Ectodermal cell (in vitro differentiated cells): ENCODE data around the gene AATF.
A peak's percentile ranks its signal among the peaks of the same experiment; 100 is the strongest.

ENCODE experiments used
- H3K27ac ChIP-seq: 2 replicates; pipeline ENCODE4 v1.7.0; 2013; ENCODE audit warnings: mild to moderate bottlenecking, low read depth, low read length; ENCODE audit not compliant: insufficient read depth, poor library complexity, severe bottlenecking
- H3K27me3 ChIP-seq: 2 replicates; pipeline ENCODE4 v1.7.0; 2013; ENCODE audit warnings: mild to moderate bottlenecking, low read length; ENCODE audit not compliant: insufficient read depth, control insufficient read depth, poor library complexity, severe bottlenecking
- H3K36me3 ChIP-seq: one replicate; pipeline ENCODE4 v1.7.0; 2013; ENCODE audit warnings: low read length; ENCODE audit not compliant: control insufficient read depth, insufficient read depth
- H3K4me1 ChIP-seq: one replicate; pipeline ENCODE4 v1.7.0; 2013; ENCODE audit warnings: low read length; ENCODE audit not compliant: control insufficient read depth, insufficient read depth
- H3K4me3 ChIP-seq: 2 replicates; pipeline ENCODE4 v1.7.0; 2013; ENCODE audit warnings: low read depth, low read length, control low read depth; ENCODE audit not compliant: insufficient read depth
- H3K9me3 ChIP-seq: 2 replicates; pipeline ENCODE4 v1.7.0; 2013; ENCODE audit warnings: mild to moderate bottlenecking, low read length, moderate library complexity; ENCODE audit not compliant: control insufficient read depth
- WGBS, 2 experiments: methylation state at CpG; one replicate each; pipeline ENCODE4 v1.1.7; 2013; ENCODE audit warnings: missing lambda C conversion rate in 2 of 2; 5-methylcytosine and 5-hydroxymethylcytosine counted together

Gene AATF

DNA sequence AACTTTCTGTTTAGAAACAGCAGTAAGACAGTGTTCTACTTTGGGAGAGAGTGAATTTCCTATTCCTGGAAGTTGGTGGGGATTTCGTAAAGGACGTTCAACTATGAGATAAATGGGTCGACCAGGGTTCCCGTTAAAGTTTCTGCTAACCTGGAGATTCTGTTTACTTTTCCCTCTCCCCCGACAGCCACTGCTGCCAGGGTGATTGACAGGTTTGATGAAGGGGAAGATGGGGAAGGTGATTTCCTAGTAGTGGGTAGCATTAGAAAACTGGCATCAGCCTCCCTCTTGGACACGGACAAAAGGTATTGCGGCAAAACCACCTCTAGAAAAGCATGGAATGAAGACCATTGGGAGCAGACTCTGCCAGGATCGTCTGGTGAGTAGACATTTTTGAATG lies 1.3 kb downstream of the AATF start:
- H3K9me3 ChIP-seq, result no peaks in the 10 kb centered on the region
- H3K27ac ChIP-seq, result no peak overlapping the region
- peak overlapping the region; percentile 69 for H3K4me3 ChIP-seq
- H3K4me1 ChIP-seq, result peaks cover 10% of the 10 kb centered on the region
- H3K27me3 ChIP-seq, result peaks cover 36% of the 10 kb centered on the region
- peaks cover 9% of the 10 kb centered on the region for H3K36me3 ChIP-seq
- 66 to 73% methylated on average over 7 to 8 of the region's 8 CpGs for WGBS, 2 experiments

- no peaks in the 10 kb centered on the region for H3K9me3 ChIP-seq
- no peak overlapping the region for H3K4me3 ChIP-seq
- H3K36me3 ChIP-seq, result peaks cover 11% of the 10 kb centered on the region
- H3K27ac ChIP-seq, result no peak overlapping the region
- peaks cover 24% of the 10 kb centered on the region for H3K27me3 ChIP-seq
- 93 to 97% methylated on average over 3 to 5 of the region's 5 CpGs for WGBS, 2 experiments
- H3K4me1 ChIP-seq, result peaks cover 10% of the 10 kb centered on the region
Measured at GRCh38 chr17:36951084-36951789, 2.5 kb downstream of the AATF start.

GRCh38 chr17:36971508-36971907 lies 22.8 kb downstream of the AATF start:
- no peaks in the 10 kb centered on the region for H3K9me3 ChIP-seq
- no peaks in the 10 kb centered on the region for H3K27me3 ChIP-seq
- peaks cover 10% of the 10 kb centered on the region for H3K36me3 ChIP-seq
- 89 to 91% methylated on average over 4 of the region's 4 CpGs for WGBS, 2 experiments
- H3K27ac ChIP-seq, result no peak overlapping the region
- no peak overlapping the region for H3K4me3 ChIP-seq
- no peaks in the 10 kb centered on the region for H3K4me1 ChIP-seq

- Histone ChIP-seq H3K36me3 (peaks cover 10% of the 10 kb centered on the region), H3K27me3 (no peaks in the 10 kb centered on the region), H3K27ac (no peak overlapping the region), H3K4me3 (no peak overlapping the region), H3K4me1 (no peaks in the 10 kb centered on the region), H3K9me3 (no peaks in the 10 kb centered on the region)
Measured at GRCh38 chr17:36972186-36972700, 23.5 kb downstream of the AATF start.

DNA sequence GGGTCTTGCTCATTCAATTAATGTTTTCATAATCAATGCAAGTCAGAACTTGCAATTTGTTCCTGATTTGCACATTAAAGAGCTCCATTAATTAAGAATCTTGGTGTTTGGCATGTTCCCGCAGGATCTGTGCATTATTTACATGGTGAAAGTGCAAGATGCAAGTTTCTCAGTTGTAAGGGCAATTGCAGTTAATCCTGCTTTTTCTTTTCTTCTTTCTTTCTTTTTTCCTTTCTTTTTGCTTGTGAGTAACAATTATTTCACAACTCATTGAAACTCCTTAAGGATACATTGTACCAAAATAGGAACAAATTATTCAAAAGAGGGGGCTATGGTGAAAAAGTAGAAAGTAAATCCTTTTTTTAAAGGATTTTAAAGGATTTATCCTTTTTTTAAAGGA lies 24.2 kb downstream of the AATF start:
- 85 to 88% methylated on average over 1 of the region's 1 CpG for WGBS, 2 experiments

GRCh38 chr17:36975922-36976515 lies 27.3 kb downstream of the AATF start:
- Histone ChIP-seq H3K27ac (no peak overlapping the region), H3K36me3 (no peaks in the 10 kb centered on the region), H3K9me3 (no peaks in the 10 kb centered on the region), H3K4me1 (no peaks in the 10 kb centered on the region), H3K27me3 (no peaks in the 10 kb centered on the region), H3K4me3 (no peak overlapping the region)
- 83 to 95% methylated on average over 1 of the region's 1 CpG for WGBS, 2 experiments

More for the DNA sequence above, 24.2 kb downstream of the AATF start:
- Histone ChIP-seq H3K36me3 (peaks cover 10% of the 10 kb centered on the region), H3K9me3 (no peaks in the 10 kb centered on the region), H3K27me3 (no peaks in the 10 kb centered on the region), H3K4me1 (no peaks in the 10 kb centered on the region), H3K27ac (no peak overlapping the region), H3K4me3 (no peak overlapping the region)

- no peaks in the 10 kb centered on the region for H3K27me3 ChIP-seq
- 86 to 97% methylated on average over 2 of the region's 2 CpGs for WGBS, 2 experiments
- H3K4me1 ChIP-seq, result no peaks in the 10 kb centered on the region
- H3K36me3 ChIP-seq, result no peaks in the 10 kb centered on the region
- H3K4me3 ChIP-seq, result no peak overlapping the region
- no peak overlapping the region for H3K27ac ChIP-seq
- H3K9me3 ChIP-seq, result no peaks in the 10 kb centered on the region
Measured at GRCh38 chr17:36977066-36977465, 28.3 kb downstream of the AATF start.

GRCh38 chr17:36977568-36977967 lies 28.8 kb downstream of the AATF start:
- H3K4me1 ChIP-seq, result no peaks in the 10 kb centered on the region
- H3K27me3 ChIP-seq, result no peaks in the 10 kb centered on the region
- no peak overlapping the region for H3K4me3 ChIP-seq
- 90 to 98% methylated on average over 1 to 2 of the region's 2 CpGs for WGBS, 2 experiments
- no peaks in the 10 kb centered on the region for H3K36me3 ChIP-seq
- no peak overlapping the region for H3K27ac ChIP-seq
- H3K9me3 ChIP-seq, result no peaks in the 10 kb centered on the region

- no peak overlapping the region for H3K27ac ChIP-seq
- WGBS, 2 experiments, result 92 to 93% methylated on average over 11 of the region's 11 CpGs
- no peaks in the 10 kb centered on the region for H3K36me3 ChIP-seq
- H3K27me3 ChIP-seq, result no peaks in the 10 kb centered on the region
- H3K9me3 ChIP-seq, result no peaks in the 10 kb centered on the region
- no peaks in the 10 kb centered on the region for H3K4me1 ChIP-seq
- H3K4me3 ChIP-seq, result no peak overlapping the region
Measured at GRCh38 chr17:36978810-36979564, 30.2 kb downstream of the AATF start.

GRCh38 chr17:36979565-36979941 lies 30.8 kb downstream of the AATF start:
- Histone ChIP-seq H3K4me3 (no peak overlapping the region), H3K4me1 (no peaks in the 10 kb centered on the region), H3K36me3 (no peaks in the 10 kb centered on the region), H3K9me3 (no peaks in the 10 kb centered on the region), H3K27ac (no peak overlapping the region), H3K27me3 (no peaks in the 10 kb centered on the region)
- 90 to 91% methylated on average over 2 to 3 of the region's 4 CpGs for WGBS, 2 experiments
